WTC11 (cell line): Measurements from ENCODE around the gene RBMS1.

ENCODE experiments used
- GTF2I ChIP-seq: fragments of 250-450 bp; sonication (Bioruptor Pico); conservative IDR thresholded peaks from 2 replicates; pipeline ENCODE4 v1.4.0; 2021; ENCODE audit warnings: mild to moderate bottlenecking
- ZNF263 ChIP-seq: sonication (generic); formaldehyde crosslinking; IDR thresholded peaks from 2 replicates; pipeline ENCODE4 v1.8.1; 2022; ENCODE audit warnings: low read depth, mild to moderate bottlenecking, moderate library complexity, missing genetic modification reagents
- TF ChIP-seq, protein P1 (sequence below): fragments of 200-600 bp; IDR thresholded peaks from 2 replicates; pipeline ENCODE4 v1.8.0; 2022; ENCODE audit warnings: antibody characterized with exemption

DNA sequence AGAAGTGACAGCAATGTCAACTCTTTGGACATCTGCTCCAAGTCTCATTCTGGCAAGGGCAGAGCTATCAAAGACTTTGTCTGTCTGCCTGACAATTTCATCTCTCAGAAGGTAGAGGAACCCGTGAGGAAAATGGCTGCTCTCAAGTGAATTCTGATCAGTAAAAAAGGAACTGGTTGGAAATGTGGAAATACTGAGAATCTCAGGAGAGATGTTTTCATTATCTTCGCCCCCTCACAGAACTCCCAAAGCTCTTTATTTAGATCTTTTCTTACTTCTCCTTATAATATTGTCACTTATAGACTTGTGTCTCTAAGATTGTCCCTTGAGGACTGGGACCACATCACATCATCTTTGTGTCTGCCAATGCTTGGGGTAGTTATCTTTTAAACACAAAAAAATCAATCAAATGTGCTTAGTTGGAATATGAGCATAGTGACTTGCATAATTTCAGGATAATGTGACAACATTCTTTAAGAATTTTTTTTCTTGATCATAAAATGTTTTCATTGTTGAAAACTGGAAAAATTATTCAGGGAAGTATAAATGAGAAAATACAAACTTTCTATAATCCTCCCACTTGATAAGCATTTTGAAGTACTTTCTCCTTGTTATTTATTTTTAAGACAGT, 225.3 kb downstream of the RBMS1 start:
- TF ChIP-seq, protein P1, sequence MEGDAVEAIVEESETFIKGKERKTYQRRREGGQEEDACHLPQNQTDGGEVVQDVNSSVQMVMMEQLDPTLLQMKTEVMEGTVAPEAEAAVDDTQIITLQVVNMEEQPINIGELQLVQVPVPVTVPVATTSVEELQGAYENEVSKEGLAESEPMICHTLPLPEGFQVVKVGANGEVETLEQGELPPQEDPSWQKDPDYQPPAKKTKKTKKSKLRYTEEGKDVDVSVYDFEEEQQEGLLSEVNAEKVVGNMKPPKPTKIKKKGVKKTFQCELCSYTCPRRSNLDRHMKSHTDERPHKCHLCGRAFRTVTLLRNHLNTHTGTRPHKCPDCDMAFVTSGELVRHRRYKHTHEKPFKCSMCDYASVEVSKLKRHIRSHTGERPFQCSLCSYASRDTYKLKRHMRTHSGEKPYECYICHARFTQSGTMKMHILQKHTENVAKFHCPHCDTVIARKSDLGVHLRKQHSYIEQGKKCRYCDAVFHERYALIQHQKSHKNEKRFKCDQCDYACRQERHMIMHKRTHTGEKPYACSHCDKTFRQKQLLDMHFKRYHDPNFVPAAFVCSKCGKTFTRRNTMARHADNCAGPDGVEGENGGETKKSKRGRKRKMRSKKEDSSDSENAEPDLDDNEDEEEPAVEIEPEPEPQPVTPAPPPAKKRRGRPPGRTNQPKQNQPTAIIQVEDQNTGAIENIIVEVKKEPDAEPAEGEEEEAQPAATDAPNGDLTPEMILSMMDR = no peak
- no peak for TF ChIP-seq GTF2I (CRISPR knock-in tag)
- no peak for TF ChIP-seq ZNF263
